Stimulated activated CD4-positive, alpha-beta T cell treated with anti-CD3 and anti-CD28 coated beads, TNF-alpha, amount 100 ng/mL, for 4 hours (primary cell): ENCODE results near the gene PRSS16.
"Not testable (repeated sequence)": the region's sequence is repeated elsewhere in the genome, so short reads cannot be mapped to it uniquely, and the experiment has no call there.

Experiments
- DNase-seq, 3 experiments: peaks; one replicate each; pipeline ENCODE4 v3.0.0-alpha.2; 2020; ENCODE audit warnings: low read depth in 3 of 3

PRSS16 gene, protein sequence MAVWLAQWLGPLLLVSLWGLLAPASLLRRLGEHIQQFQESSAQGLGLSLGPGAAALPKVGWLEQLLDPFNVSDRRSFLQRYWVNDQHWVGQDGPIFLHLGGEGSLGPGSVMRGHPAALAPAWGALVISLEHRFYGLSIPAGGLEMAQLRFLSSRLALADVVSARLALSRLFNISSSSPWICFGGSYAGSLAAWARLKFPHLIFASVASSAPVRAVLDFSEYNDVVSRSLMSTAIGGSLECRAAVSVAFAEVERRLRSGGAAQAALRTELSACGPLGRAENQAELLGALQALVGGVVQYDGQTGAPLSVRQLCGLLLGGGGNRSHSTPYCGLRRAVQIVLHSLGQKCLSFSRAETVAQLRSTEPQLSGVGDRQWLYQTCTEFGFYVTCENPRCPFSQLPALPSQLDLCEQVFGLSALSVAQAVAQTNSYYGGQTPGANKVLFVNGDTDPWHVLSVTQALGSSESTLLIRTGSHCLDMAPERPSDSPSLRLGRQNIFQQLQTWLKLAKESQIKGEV

GRCh38 chr6:27247133-27247836, at the start of gene PRSS16:
Gene PRSS16, plus strand, starts transcription at chr6:27247701. Its CDS starts 37 bp downstream, at chr6:27247738.
- DNase-seq = no peak

GRCh38 chr6:27205375-27206278, 41.9 kb upstream of the PRSS16 start:
- DNase-seq = no peak

- DNase-seq = no peak
These were observed 40.7 kb upstream of the PRSS16 start for GRCh38 chr6:27206806-27207205.

DNA sequence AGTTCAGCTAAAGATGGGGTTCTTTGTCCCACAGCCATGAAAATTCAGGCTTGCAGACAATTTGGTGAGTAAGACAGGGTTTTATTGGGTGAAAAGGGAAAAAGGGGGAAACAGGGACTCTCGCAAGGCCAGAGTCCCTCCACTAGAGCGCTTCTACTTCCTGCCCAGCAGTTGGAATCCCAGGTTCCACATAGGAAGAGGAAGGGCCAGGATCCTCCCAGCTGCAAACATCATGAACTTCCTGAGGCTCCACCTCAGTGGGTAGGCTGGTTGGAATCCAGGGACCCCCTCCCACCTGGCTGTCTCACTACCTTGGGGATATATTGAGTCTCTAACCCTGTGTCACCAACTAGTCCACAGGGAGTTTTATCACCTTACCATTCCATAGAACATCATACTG, 39.5 kb upstream of the PRSS16 start:
- DNase-seq = no peak

DNA sequence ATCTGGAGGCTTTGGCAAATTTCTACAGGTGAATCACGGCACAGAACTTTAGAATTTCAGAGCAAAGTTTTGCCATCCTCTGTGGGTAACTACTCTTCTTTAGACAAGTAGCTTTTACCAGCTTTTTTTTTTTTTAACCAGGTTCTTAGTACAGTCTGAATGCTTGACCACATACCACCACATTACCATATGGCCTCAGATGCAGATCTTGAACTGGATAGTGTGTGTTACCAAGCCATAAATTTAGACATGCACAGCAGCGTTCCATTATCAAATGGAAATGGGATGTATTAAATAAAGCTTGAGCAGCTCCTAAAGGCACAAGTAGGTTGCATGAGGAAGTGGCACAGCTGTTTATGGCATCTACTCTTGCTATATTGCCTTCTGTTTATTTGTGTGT, 38.3 kb upstream of the PRSS16 start:
- no peak for DNase-seq

DNA sequence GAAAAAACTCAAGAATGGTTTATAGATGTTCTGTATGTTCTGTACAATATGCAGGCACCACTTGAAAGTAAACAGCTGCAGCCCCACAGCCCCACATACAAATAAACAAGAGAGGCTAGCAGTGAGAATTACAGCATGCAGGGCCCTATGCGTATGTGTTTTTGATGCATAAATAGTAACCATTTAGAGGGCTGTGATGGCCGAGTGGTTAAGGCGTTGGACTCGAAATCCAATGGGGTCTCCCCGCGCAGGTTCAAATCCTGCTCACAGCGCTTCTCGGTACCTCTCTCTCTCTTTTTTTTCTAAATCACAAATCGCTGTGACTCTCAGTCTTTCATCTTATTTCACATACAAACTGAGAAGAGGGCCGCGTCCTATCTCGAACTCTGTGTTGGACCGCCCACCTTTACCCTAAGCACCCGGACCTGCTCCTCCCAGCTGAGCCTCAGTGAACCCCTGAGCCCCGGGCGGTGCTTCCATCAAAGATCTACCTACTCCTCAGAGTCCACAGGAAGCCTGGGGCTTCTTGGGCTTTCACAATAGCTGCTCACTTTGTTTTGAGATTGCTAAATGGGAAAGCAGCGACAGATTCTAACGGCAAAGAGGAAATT, 37.7 kb upstream of the PRSS16 start:
- no peak for DNase-seq

DNA sequence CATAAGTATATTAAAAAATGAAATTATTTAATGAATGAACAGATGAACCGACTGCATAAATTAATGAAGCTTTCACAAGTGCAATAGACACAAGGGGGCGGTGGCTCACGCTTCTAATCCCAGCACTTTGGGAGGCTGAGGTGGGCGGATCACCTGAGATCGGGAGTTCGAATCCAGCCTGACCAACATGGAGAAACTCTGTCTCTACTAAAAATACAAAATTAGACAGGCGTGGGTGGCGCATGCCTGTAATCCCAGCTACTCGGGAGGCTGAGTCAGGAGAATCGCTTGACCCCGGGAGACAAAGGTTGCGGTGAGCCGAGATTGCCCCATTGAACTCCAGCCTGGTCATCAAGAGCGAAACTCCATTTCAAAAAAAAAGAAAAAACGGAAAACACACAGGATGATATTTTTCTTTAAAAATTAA, 34.4 kb upstream of the PRSS16 start:
- DNase-seq = not testable (repeated sequence)

GRCh38 chr6:27213544-27214125, 33.9 kb upstream of the PRSS16 start:
- no peak for DNase-seq

DNA sequence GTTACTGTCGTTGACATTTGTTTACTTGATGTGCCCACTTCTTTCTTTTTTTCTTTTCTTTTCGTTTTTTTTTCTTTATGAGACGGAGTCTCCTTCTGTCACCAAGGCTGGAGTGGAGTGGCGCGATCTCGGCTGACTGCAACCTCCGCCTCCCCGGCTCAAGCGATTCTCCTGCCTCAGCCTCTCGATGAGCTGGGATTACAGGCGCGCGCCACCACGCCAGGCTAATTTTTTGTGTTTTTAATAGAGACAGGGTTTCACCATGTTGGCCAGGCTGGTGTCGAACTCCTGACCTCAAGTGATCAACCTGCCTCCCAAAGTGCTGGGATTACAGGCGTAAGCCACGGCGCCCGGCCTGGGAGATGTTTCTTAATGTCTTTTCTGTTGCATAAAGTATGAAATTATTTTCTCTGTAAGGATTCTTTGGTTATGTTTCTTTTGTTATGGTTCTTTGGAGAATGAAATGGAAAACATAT, 33.3 kb upstream of the PRSS16 start:
- DNase-seq = no peak

GRCh38 chr6:27216874-27217273, 30.6 kb upstream of the PRSS16 start:
- DNase-seq = no peak

GRCh38 chr6:27222971-27223370, 24.5 kb upstream of the PRSS16 start:
- DNase-seq = not testable (repeated sequence)

DNA sequence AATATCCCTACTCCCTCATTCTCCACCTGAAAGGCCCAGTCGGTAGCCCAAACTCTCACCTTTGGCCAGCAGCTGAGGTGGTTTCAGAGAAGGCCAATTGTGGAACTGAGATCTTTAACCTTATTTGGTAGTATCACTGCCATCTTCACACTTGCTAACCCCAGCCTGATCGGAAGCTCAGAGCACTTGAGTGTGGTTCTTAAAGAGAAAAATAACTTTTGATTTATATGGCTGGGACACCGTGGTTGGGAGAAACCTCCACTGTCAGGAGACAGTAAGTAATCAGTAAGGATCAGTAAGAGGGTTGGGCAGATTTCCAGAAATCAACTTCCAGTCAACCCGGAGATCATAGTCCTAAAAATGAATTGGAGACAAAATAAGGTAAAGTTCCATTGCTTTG, 22.8 kb upstream of the PRSS16 start:
- no peak for DNase-seq

DNA sequence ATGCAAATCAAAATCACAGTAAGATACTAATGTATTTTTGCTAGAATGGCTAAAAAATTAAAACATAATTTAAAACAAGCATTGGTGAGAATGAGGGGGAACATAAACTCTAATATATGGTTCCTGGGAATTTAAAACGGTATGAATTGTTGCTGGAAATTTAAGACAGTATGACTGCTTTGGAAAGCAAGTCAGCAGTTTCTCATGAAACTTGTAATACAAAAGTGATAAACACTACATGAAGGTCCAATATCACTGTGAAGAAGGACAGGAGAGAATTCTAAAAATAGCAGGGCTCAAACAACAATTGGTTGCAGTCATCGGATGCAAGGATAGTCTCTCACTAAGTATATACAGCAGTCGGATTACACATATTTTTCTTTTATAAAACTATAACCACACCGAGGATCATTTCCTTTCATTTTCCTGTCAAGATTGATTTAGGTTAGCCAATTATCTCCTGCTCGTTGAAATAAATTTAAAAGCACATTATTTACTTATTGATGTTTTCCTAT, 18.5 kb upstream of the PRSS16 start:
- DNase-seq = no peak

DNA sequence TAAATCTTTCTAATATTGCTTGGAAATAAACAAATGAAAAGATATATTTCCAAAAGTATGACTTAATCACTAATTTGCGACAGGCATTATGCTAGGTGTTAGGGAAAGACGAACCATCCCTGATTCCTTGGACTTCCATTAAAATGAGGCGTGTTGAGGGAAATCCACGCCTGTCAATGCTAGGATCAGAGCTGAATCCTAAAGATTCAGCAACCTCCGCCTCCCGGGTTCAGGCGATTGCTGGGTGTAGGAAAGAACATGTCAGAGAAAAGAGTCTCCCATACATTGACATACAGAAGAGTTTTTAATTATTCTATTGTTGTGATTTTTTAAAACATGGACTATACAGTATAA, 16.8 kb upstream of the PRSS16 start:
- no peak for DNase-seq

GRCh38 chr6:27234576-27234975, 12.9 kb upstream of the PRSS16 start:
- DNase-seq = no peak

GRCh38 chr6:27237089-27237803, 10.3 kb upstream of the PRSS16 start:
- peak in 1 of 3 experiments; percentile 6 for DNase-seq

GRCh38 chr6:27238010-27238983, 9.2 kb upstream of the PRSS16 start:
- DNase-seq = no peak

- no peak for DNase-seq
These were observed 8.2 kb upstream of the PRSS16 start for GRCh38 chr6:27239258-27239657.

DNA sequence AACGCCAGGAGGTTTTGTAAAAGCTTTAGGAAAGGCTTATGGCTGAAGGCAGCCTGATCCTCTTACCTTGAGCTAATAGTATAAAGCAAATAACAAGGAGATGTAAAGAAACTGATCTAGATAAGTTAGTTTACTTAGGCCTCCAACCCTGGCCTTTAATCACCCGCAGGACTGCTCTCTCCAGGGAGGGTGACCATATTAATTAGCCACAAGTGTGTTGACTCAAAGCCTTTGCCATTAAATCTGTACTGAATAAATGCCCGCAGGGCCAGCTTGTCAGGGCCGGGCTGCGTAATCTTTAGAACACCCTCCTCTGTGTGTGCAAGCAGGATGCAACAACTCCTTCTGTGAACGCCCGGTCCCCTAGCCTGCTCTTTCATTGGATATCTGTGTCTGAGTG, 6.1 kb upstream of the PRSS16 start:
- DNase-seq = no peak
